HG03045 (cell line): ENCODE data around the gene PCIF1.

Experiments
- ATAC-seq: cut with Tn5 transposase; IDR thresholded peaks from one replicate; pipeline ENCODE4 v1.9.1; 2021; ENCODE audit warnings: mild to moderate bottlenecking, moderate library complexity; ENCODE audit not compliant: unreplicated experiment

PCIF1 gene

DNA sequence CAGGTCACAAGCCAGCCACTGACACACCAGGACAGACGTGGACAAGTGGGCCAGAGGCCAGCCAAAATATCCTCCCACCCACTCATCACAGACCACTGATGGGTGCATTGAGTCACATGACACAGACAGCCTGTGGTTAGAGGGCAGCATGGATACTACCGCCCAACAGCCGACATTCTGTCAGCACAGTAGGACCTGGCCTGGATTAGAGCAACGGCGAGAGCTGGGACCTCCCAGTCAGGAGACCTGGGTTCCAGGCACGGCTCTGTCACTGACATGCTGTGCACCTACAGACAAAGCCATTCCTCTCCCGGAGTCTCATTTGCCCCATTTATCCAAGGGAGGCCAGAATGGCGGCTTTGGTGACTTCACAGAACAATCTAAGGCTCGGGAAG is 29.5 kb downstream of the PCIF1 start:
- ATAC-seq = no peak

DNA sequence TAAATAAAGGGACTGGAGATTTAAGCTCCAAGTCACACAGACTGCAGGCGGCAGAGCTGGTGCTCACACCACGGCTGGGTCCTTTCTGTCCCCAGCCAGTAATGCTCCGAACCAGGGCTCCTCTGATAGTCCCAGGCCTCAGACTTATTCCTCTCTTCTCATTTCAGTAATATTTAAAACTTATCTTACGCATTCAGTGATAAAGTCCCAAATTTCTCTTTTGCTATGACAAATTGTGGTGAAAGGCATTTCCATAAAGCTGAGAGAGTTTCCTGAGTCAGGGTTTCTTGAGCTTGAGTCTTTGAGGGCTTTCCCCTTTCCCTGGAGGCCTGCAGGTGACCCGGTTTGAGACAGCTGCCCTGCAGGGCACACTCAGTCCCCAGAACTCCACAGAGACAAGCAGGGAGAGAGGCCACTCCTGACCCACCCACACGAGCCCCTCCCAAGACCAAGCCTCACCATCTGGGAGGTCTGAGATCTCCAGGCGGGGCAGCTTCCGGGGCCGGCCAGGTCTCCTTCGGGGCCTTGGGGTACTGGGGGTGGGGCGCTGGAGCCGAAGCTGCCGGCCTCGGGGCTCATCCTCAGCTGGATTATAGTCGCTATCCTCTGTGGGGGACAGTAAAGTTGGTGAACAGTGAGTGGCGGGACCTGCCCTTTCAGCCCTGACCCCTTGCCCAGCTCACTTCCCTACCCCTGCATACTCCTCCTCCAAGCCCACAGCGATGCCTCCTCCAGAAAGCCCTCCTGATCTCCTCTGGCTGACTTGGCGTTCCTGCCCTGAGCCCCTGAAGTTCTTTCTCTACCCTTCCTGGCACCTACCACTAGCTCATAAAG is 30.9 kb downstream of the PCIF1 start:
- ATAC-seq = no peak

DNA sequence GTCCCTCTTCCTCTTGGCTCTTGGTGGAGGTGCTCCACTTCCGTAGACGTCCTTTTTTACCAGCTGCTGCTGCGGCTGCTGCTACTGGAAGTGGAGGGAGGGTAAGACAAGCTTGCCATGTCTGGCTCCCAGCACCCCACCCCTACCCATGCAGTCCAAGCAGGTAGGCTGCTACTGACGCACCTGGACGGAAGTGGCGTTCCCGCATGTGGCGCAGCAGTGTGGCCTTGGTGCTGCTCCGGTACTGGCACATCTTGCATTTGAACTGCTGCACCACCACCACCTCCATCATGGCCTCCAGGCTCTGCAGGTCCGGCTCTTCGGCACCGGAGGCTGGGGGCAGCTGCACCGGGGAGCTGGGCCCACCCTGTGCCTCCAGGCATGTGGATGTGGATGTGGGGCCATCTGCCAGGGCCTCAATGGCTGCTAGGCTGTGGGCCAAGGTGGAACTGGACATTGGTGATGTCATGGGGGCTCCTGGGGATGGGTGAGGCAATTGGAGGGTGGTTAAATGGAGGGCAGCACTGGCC is 33.1 kb downstream of the PCIF1 start:
- no peak for ATAC-seq

DNA sequence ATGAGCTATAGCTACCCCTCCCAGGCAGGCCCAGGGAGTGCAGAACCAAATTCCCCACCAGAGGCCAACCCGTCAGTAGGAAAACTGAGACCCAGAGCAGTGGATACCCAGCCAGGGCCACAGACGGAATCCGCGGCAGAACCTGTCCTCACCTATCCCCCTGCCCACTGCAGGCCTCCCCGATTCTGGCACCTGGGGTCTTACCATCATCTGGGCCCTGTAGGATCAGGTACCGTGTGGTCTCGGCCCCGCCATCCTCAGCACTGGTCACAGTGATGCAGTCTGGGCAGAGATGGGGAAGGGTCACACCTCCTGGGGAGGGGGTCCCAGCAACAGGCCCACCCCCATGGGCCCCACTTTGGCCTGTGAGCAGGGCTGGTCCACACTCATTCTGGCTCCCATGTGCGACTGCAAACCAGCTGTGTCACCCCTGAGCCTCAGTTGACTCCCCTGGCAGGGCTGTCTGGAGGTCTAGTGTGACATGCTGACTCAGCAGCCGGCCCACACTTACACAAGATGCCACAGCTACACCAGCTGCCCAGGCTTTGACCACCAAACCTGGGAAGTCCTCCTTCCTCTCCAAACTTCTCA is 33.7 kb downstream of the PCIF1 start:
- ATAC-seq = no peak

DNA sequence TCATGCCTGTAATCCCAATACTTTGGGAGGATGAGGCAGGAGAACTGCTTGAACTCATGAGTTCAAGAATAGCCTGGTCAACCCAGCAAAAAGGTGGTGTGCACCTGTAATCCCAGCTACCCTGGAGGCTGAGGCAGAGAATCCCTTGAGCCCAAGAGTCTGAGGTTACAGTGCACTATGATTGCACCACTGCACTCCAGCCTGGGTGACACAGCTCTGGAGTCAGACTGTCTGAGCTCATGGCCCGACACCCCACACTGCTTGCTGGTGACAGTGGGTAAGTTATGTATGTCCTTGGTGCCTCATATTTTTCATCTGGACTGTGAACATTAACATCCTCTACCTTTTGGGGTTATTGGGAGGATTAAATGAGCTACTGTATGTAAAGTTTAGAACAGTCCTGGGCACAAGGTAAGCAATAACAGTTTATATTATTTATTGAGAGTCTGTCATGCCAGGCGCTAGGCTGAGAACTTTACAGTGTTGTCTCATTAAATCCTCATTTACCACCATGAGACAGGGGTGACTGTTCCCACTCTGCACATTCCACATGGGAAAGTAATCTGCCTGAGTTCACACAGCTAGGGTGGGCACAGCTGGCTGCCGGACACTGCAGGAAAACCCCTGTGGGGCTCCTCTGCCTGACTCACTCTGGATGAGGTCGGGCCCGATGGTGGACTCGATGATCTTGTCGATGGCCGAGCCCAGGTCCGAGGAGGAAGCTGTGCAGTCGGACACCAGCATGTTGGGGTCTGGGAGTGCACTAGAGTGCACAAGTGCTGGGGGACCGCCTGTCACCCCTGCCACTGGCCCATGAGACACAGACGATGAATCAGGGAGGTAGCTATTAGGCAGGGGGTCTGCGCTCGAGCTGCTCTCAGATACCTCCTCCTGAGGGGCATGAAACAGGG is 34.6 kb downstream of the PCIF1 start:
- no peak for ATAC-seq

DNA sequence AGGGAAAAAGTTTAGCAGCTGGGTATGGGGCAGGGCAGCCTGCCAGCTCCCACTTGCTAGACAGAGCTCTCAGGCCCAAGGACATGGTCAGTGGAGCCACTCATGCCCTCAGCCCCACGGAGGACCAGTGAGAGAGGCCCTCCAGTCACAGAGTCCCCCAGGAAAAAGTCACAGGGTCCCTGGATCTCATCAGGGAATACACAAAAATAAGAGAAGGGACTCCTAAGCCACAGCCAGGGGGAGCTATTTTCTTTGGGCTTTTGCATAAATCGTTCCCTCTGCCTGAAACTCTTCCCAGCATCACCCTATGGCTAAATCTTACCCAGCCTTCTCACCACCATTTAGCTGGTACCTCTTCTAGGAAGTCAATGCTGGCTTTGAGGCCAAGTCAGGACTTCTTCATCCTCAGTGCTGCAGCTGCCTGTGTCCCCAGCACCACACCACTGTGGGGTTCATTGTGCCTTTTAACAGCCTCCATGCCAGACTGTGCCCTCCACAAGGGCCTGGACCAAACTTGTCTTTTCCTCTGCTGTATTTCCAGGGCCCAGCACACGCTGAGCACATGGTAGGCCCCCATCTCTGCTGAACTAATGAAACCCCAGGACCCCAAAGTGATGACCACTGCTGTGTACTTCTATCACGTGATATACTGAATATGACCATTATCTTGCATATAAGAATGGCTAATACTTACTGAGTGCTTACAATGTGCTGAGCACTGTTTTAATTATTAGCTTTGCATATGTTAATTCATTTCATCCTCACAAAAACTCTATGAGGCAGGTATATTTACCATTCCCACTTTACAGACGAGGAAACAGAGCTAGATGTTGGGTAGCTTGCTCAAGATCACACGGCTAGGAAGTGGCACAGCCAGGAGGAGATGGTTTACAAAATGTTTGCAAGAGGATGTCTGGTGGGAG is 35.5 kb downstream of the PCIF1 start:
- no peak for ATAC-seq

DNA sequence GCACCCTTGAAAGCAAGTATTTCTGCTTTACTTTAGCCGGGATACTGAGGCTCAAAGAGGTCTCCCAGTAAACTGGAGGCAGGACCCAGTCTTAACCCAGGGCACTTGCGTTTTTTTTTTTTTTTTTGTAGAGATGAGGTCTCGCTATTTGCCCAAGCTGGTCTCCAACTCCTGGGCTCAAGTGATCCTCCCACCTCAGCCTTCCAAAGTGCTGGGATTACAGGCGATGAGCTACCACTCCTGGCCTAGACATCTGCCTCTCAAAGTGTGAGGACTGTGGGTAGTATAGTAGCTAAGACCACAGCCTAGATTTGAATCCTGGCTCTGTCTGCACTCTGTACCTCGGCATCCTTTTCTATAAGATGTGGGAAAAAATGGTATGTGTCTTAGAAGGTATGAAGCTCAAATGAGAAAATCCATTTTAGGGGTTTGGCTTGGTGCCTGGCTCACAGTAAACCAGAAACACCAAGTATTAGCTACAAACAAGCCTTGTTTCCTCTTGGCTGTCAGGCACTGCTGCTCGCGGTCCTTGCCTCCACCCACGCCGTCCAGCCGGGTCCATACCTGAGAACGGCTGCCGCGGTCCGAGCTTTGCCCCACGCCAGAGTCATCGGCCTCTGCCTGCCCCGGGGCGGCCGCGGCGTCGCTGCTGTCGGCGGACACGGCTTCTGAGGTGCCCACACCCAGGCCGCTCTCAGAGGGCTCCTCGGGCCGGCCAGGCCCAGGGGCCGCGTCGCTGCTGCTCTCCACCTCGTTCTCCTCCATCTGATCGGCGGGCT is 36.4 kb downstream of the PCIF1 start:
- ATAC-seq = peak; percentile 5

DNA sequence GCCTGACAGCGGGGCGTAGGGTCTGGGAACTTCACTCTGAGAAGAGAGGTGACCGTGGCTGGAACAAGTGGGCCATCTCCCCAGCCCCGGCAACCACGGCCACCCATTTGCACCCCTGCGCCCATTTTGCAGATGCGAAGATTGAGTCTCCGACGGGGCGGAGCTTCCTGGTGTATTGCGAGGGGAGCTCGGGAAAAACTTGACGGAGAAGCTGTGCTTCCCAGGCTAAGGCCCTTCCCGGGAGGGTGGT is 36.9 kb downstream of the PCIF1 start:
- ATAC-seq = peak; percentile 10

DNA sequence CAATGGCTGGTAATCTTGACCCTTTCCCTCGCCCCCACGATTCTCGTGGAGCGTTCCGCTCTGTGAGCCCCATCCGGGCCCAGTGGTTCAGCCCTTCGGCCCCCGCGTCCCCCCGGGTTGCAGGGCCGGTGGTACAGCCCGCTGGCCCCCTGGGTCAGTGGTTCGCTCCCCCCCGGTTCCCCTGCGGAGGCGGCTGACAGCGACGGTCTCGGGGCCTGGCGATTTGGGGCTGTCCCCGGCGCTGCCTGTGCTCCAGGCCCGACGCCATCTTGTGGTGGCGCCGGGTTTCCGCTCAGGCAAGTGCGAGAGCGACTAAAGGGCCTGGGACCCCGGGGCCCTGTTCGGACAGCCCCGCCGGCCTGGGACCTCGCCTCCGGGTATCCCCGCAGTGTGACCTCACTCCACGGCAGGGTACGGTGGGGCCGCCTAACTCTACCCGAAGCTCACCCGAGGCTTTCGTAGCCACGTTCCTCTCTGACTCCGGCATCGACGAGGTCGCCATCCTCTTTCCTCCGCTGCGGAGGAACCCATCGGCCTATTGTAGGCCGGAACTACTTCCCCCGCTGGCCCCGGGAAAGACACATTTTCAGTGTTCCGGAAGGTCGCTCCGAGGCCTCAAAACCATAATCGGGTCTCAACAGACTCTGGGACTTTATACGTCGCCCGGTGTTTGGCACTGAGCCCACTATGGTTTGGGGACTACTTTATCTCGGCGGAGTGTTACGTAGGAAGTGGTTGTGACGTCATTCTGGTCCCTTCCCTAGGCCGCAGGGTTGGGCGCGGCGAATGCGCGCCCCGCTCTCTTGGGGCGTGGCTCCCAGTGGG is 37.4 kb downstream of the PCIF1 start, which contains the start of gene ZNF335:
ZNF335 (minus strand) TSS at position 529 of the 825 bp plus-strand sequence. CDS start 793 bp downstream, outside the sequence.
- ATAC-seq = peak; percentile 75

DNA sequence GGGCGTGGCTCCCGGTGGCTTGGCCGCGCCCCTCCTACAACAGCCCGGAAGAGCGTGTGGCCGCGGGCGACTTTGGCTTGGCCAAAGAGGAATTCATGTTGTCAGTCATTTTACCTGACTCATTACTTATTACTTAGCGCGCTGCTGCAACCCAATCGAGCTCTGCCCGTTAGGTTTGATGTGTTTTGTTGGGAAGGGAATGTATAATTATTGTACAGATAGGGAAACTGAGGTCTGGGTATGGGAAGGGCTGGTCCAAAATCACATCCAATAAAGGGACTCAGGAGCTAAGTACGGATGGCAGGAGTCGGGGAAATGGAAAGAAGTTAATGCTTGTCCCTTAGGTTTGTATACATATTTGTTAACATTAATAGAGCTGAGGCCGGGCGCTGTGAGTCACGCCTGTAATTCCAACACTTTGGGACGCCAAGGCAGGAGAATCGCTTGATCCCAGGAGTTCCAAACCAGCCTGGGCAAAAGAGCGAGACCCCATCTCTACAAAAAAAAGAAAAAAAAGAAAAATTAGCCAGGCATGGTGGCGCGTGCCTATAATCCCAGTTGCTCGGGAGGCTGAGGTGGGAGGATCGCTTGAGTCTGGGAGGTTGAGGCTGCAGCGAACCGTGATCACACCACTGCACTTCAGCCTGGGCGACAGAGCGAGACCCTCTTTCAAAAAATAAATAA is 38.2 kb downstream of the PCIF1 start:
- no peak for ATAC-seq

DNA sequence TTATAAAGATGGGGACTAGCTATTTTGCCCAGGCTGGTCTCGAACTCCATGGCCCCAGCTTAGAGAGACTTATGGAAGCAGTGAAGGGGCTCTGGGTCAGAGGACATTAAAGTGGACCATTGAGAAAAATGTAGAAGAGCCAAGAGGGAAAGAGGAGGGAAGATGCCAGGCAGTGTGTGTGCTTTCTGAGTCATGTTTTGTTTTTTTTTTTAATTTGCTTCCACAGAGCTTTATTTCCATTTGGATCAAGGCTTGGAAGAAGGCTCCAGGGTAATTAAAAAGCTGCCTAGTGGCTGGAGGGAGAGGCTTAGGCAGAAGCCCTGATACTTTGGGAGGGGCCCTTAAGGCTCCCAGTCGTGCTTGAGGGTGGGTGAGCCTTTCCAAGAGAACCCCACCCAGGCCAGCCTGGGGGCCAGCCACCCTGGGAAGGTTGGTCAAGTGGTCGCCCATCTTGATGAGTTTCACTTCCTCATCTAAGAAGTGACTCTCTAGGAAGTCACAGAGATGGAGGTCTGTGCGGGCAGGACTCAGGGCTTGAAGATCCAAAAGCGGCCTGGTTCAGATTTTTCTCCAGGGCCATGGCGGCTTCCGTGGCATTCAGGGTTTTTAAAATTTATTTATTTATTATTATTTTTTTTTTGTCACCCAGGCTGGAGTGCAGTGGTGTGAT is 40.5 kb downstream of the PCIF1 start:
- ATAC-seq = no peak

DNA sequence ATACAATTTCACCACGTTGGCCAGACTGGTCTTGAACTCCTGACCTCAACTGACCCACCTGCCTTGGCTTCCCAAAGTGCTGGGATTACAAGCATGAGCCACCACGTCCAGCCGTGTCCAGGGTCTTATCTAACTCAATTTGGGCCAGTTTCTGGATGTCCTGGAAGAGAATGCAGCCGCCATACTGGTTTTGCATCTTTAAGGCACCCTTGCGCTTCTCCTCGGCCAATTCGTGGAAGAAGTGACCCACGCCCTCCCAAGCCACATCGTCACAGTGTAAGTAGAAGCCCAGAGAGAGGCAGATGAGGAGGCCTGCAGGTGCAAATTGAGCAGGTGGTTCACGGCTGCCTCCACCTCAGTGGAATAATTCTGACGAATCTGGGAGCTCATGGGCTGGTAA is 41.2 kb downstream of the PCIF1 start:
- ATAC-seq = no peak

DNA sequence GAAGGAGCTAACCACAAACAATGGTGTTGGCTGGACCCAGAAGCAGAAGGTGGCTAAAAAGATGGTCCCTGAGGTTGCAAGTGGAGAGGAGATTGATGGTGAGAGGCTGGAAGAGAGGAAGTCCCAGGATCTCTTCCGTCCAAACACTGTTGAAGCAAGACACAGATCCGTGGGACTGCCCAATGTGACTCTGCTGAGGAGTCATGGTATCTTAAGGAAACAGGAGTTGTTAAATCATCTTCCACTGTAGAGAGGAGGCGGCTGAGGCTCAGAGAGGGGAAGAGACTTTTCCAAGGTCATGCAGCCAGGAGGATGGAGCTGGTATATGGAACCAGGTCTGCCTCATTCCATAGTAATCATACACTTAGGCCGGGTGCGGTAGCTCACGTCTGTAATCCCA is 41.6 kb downstream of the PCIF1 start:
- ATAC-seq = no peak

DNA sequence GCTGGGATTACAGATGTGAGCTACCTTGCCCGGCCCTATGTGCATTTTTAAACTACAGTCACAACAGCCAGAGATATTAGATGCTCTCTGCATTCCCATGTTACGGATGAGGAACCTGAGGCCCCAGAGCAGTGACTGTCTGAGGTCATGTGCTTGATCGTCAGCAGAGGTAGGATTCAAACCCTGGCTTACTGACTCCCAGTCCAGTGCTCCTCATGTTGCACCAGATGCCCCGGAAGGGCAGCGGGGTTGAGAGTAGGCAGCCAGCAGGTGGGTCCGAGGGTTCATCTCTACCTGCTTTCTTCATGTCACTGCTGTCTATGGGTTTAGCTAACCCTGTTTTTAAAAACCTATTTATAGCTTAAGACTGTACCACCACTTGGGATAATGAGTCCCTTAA is 46.8 kb downstream of the PCIF1 start:
- no peak for ATAC-seq

DNA sequence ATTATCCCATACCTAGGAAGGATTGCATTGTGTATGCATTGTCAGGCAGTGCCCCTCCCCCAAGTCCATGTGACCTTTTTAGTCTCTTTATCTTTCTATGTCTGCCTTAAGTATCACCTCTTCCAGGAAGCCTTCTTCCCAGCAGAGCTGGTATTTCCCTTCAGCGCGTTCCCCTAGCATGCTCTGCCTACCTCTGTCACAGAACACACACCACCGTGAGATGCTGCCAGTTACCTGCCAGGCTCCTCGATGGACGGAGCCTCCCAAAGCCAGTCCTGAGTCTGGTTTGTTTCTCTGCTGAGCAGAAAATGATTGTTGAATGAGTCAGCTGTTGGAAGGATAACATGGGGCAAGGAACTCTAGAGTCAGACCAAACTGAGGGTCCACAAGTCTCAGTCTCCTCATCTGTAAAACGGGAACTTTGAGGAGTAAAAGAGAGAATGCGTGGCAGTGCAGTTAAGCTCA is 48.8 kb downstream of the PCIF1 start:
- ATAC-seq = no peak

DNA sequence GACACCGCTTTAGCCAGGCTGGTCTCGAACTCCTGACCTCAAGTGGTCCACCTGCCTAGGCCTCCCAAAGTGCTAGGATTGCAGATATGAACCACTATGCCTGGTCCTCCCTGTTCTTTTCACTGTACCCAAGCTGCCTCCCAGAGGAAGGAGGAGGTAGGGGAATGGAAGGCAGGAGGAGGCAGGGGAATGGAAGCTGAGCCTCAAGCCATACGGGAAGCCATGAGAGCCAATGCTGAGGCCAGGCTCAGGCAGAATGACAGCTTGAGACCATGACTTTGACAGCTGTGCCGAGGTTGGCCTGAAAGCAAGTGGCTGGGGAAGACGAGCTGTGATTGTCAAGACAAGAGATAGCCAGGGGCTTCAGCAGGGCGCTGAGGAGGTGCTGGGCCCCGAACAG is 51.1 kb downstream of the PCIF1 start:
- ATAC-seq = no peak

DNA sequence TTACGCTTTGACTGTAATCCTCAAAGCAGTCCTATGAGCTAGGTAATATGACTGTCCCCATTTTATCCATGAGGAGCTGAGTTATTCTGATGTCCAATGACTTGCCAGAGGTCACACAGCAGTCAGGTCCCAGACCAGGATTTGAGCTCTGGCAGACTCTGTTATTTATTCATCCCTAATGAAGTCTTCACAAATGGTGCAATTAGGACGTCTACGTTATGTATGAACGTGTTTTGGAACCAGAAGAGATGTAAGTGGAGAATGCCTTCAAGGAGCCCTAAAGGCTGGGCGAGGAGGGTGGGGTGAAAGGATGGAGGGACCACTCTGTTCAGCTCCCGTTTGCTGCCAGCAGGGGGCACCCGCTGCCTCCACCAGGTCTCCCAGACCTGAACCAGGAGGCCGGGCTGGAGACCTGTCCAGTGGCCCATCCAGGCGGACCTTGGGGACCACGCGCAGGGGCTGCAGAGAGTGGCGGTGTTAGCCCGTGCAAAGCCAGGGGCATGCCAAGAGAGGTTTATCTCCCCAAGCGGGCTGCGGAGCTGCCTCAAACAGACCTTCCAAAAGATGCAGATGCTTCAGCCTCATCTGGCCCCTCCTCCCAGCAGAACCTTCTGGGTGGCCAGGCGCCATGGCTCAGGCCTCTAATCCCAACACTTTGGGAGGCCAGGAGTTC is 52.8 kb downstream of the PCIF1 start:
- no peak for ATAC-seq
